GM08714 (cell line): Measurements from ENCODE around the gene KRTAP10-9.
"Not testable (repeated sequence)": the region's sequence is repeated elsewhere in the genome, so short reads cannot be mapped to it uniquely, and the experiment has no call there.

Experiments used
- H3K4me3 ChIP-seq: fragments of 200-500 bp; sonication (Bioruptor generic); 2 replicates; pipeline ENCODE4 v1.5.1; 2014; ENCODE audit warnings: mild to moderate bottlenecking, low read length, inconsistent platforms
- ZNF274 ChIP-seq: IDR thresholded peaks from 2 replicates; pipeline ENCODE4 v1.6.1; 2012; ENCODE audit warnings: mild to moderate bottlenecking, low read depth, low read length

Gene KRTAP10-9

GRCh38 chr21:44626673-44627143 lies at the start of gene KRTAP10-9:
Gene KRTAP10-9, plus strand, starts transcription at chr21:44627093. Its CDS starts 79 bp downstream, at chr21:44627172.
- H3K4me3 ChIP-seq: no peak within 1 kb of the TSS
- TF ChIP-seq ZNF274: no peak

GRCh38 chr21:44578371-44579055 lies 48.4 kb upstream of the KRTAP10-9 start:
- H3K4me3 ChIP-seq: no peak overlapping the region
- TF ChIP-seq ZNF274: no peak

GRCh38 chr21:44579056-44579832 lies 47.6 kb upstream of the KRTAP10-9 start:
- H3K4me3 ChIP-seq: no peak overlapping the region
- no peak for TF ChIP-seq ZNF274

GRCh38 chr21:44579833-44580144 lies 47.1 kb upstream of the KRTAP10-9 start:
- H3K4me3 ChIP-seq: no peak overlapping the region
- TF ChIP-seq ZNF274: no peak

GRCh38 chr21:44580231-44580821 lies 46.6 kb upstream of the KRTAP10-9 start, which contains the start of gene KRTAP10-5:
Gene KRTAP10-5, minus strand, starts transcription at chr21:44580604. Its CDS starts 26 bp downstream, at chr21:44580578.
- not testable (repeated sequence) for H3K4me3 ChIP-seq

GRCh38 chr21:44581158-44581557 lies 45.7 kb upstream of the KRTAP10-9 start:
- H3K4me3 ChIP-seq: no peak overlapping the region
- no peak for TF ChIP-seq ZNF274

GRCh38 chr21:44582055-44582454 lies 44.8 kb upstream of the KRTAP10-9 start:
- no peak overlapping the region for H3K4me3 ChIP-seq
- no peak for TF ChIP-seq ZNF274

- no peak for TF ChIP-seq ZNF274
- no peak overlapping the region for H3K4me3 ChIP-seq
Measured at GRCh38 chr21:44583089-44583799, 43.6 kb upstream of the KRTAP10-9 start.

GRCh38 chr21:44583800-44584147 lies 43.1 kb upstream of the KRTAP10-9 start:
- TF ChIP-seq ZNF274: no peak
- no peak overlapping the region for H3K4me3 ChIP-seq

GRCh38 chr21:44585892-44586291 lies 41.0 kb upstream of the KRTAP10-9 start:
- no peak for TF ChIP-seq ZNF274

GRCh38 chr21:44589094-44589493 lies 37.8 kb upstream of the KRTAP10-9 start:
- H3K4me3 ChIP-seq: no peak overlapping the region
- TF ChIP-seq ZNF274: no peak

More at GRCh38 chr21:44585892-44586291, 41.0 kb upstream of the KRTAP10-9 start:
- H3K4me3 ChIP-seq: no peak overlapping the region

GRCh38 chr21:44589586-44590305 lies 37.1 kb upstream of the KRTAP10-9 start:
- H3K4me3 ChIP-seq: no peak overlapping the region

GRCh38 chr21:44590311-44590721 lies 36.6 kb upstream of the KRTAP10-9 start:
- no peak overlapping the region for H3K4me3 ChIP-seq
- no peak for TF ChIP-seq ZNF274

More at GRCh38 chr21:44589586-44590305, 37.1 kb upstream of the KRTAP10-9 start:
- no peak for TF ChIP-seq ZNF274

GRCh38 chr21:44590897-44591800 lies 35.7 kb upstream of the KRTAP10-9 start:
- not testable (repeated sequence) for H3K4me3 ChIP-seq

GRCh38 chr21:44591801-44592130 lies 35.1 kb upstream of the KRTAP10-9 start:
- not testable (repeated sequence) for H3K4me3 ChIP-seq
